Stimulated activated CD4-positive, alpha-beta T cell treated with anti-CD3 and anti-CD28 coated beads, Interleukin-12 subunit alpha, Interleukin-12 subunit beta, amount 100 ng/mL, for 4 hours (primary cell): ENCODE results near the gene IGIP.

Experiments
- DNase-seq: peaks from one replicate; pipeline ENCODE4 v3.0.0-alpha.2; 2020

IGIP gene

DNA sequence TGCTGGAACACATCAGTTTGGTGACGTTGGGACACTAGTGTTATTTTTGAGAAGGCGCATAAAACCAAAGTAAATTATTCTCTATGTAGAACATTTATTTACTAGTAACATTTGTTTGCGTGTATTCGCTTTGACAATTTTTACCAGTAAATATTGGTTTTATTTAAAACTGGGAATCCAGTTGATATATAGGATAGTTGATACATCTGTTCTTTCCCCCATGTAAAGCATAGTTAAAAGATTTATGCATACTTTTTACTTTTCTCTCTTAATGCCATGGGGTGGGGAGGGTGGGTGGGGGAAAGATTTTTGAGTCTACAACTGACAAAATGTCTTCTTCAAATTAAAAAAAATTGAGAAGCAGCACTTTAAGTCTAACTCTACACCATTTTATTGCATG is at the start of gene IGIP:
Gene IGIP (plus strand): TSS at position 301 of the 400 bp plus-strand sequence. CDS start 2,540 bp downstream, outside the sequence.
- DNase-seq, result no peak

DNA sequence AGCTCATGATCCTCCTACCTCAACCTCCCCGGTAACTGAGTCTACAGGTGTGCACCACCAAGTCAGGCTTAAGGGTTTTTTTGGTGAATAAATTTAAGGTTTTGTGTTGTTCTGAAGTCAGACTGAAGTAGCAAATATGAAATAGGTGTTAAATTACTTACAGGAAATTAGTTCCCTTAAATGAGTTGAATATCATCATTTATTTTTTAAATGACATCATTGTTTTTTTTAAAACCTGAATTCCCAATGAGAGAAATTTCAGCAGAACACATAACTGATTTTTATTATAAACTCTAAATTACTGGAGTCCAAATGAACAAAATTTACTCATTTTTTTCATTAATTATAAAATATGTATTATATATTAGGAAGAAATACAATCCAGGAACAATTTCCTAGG is 49.6 kb upstream of the IGIP start:
- DNase-seq, result no peak

DNA sequence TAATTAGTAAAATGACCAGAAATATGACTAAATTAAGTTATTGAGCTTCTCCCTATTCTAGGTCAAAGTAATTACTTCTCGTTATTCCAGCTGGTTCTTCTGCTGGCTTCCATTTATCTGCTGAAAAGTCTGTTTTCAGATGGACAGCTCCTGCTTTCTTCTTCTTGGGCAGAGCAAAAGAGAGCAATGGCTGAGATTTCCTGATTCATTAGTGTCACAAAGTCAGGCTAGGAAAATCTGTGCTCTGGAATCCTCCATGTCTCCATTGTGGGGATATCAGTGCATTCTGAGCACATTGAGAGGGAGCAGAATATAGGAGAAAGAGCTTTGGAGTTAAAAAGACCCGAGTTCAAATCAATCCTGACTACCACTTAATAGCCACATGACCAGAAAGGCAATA is 48.9 kb upstream of the IGIP start:
- no peak for DNase-seq

DNA sequence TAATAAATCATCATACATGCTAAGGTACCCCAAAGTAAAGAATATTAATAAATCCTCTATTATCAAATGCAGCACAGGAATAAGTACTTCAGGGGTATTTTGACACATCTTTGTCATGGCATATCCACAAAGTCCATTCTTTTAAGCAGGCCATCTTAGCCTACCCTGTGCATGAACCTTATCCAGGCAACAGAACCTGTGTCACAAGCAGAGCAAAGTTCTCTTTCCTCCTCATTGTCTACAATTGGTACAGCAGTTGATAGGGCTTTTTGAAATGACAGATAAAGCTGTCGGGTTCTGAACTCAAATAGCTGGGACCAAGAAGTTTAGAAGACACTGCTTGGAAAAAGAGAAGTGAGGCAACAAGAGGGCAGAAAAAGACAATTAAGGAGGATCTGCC is 42.6 kb upstream of the IGIP start:
- no peak for DNase-seq

DNA sequence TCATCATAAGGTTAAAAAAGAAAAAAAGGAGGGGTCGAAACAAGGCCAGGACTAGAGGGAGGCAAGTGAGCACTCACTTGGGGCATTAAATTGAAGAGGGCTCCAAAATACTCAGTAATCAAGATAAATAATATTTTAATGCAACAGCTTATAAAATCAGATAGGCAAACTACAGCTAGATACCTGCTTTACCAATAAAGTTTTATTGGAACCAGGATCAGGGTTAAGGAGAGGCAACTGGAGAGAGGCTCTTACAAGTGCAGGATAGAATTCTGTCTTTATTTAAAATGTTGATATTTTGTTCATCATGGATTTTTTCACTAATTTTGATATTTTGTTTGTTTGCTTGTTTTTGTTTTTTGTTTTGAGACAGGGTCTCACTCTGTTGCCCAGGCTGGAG is 42.1 kb upstream of the IGIP start:
- no peak for DNase-seq

DNA sequence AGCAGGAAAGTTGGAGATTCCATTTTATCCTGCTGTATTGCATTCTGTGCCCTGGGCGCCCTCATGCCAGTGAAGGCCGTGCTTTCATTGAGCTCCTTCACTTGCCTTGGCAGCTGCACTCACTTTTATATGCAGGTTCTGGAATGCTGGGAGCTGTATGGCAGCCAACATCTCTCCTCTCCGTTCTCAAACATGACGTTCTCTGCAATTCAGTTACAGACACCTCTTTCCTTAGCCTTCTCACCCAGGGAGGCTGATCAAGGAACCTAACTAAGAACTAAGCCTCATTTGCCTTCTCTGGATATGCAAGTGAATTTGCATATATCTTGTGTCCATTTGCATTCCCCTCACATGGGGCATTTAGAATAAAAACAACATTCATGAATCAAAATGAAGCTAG is 41.2 kb upstream of the IGIP start:
- DNase-seq, result no peak

DNA sequence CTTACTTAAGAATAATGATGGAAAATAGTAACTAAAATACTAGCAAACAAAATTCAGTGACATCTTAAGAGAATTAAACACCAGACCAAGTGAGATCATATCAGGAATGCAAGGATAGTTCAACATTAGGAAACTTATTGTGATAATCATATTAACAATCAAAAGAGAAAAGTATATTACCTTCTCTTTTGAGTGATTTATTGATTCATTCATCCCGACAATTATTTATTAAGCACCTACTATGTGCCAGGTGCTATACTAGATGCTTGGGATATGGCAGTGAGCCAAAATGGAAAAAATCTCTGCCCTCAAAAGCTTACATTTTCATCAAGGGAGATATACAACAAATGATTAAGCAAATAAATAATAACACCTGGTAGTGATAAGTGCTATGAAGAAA is 35.5 kb upstream of the IGIP start:
- DNase-seq, result no peak

DNA sequence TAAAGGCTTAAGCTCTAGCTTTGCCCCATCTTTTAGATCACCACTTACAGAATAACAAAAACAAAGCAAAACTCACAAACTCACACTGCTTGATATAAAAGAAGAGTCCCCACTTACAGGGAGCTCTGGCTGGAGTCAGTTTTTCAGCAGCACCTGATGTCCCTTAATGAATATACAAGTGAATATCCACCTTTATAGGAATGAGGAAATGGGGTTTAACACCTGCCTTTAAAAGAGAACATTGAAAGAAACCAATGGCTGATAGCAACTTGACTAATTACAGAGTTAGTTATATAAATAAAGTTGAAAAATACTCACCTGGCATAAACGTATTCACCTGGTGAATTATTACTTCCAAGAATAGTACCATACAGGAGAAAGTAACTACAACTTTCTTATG is 32.6 kb upstream of the IGIP start:
- DNase-seq, result no peak

DNA sequence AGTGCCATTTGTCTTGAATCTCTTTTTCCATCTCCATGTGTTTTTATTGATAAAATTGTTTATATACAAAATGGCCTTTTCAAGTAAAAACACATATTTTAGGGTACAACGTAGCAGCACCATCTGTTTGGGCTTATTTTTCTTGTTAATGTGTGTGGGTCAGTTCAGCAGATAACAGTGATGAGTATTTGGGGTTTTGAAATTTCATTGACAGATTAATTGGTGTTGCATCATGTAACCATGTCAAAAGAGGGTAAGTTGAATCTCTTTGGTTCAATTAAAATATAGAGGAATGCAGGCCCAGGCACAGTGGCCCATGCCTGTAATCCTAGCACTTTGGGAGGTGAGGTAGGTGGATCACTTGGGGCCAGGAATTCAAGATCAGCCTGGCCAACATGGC is 31.9 kb upstream of the IGIP start:
- no peak for DNase-seq

DNA sequence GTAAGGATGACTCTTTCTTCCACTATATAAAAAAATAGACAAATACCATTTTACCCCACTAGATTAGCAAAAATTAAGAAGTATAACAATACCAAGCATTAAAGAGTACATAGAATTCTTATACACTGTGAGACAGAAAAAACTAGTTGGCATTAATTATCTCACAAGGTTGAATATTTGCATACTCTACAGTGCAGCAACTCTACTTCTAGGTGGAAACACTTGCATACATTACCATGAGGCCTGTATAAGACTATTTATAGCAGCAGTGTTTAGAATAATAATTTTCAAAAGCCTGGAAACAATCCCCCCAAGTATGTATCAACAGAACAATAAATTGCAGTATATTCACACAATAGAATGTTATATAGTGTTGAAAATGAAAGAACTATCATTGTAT is 30.8 kb upstream of the IGIP start:
- DNase-seq, result no peak

DNA sequence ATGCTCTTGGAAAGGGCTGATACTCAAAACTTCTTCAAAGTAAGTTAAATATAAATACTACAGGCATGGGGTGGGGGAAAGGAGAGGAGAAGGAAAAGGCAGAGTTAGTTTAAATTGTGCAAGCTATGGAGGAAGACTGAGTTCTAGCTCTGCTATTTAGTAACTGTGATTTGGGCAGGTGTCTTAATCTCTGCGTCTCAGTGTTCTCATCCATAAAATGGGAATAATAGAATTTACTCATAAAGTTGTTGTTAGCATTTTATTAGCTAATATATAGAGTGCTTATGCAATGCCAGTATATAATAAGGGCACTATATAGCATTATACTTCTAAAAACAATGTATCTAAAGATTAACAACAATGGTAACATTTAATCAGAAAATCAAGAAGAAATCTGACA is 24.6 kb upstream of the IGIP start:
- no peak for DNase-seq

DNA sequence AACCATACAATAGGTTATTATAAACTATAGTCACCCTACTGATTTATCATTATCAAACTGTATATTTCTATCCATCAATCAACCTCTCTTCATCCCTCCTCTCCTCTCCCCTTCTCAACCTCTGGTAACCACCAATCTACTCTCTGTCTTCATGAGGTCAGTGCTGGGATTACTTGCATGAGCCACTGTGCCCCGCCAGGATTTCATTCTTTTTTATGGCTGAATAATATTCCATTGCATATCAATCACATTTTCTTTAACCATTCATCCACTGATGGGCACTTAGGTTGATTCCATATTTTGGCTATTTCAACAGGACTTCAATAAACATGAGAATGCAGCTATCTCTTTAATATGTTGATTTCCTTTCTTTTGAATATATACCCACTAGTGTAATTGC is 22.6 kb upstream of the IGIP start:
- no peak for DNase-seq

DNA sequence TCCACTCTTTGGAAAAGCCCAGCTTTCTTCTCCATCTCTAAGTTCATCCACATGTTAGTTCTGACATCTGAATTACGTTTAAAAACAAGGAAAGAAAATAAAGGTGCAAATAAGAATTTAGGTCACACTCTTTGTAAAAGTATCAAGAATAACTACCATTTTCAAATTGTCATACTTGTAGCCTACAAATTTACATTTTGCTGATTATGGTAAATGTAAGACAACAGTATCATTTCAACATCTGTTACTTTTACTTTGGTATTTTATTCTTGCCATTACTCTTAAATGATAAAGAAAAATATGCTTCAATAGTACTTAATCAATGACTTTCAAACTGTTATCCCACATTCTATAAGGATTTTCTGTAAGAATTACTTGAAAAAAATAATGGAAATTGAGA is 21.6 kb upstream of the IGIP start:
- DNase-seq, result no peak

DNA sequence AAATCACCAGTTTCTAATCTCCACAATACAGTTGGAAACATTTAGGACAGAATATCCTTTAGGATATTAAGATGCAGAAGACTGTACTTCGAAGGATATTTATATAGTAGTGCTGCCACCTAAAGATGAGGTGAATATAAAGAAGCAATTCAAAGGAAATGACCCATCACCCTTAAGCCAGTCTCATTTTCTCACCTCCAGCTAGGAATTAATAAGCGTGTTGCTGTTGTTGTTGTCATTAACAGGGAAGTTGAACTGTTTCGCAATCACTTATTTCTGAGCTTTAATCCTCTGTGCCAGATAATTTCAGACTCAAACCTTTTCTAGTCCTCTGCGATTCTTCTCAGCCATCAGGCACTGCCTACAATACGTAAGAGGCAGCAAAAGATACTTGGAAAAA is 19.6 kb upstream of the IGIP start:
- no peak for DNase-seq

DNA sequence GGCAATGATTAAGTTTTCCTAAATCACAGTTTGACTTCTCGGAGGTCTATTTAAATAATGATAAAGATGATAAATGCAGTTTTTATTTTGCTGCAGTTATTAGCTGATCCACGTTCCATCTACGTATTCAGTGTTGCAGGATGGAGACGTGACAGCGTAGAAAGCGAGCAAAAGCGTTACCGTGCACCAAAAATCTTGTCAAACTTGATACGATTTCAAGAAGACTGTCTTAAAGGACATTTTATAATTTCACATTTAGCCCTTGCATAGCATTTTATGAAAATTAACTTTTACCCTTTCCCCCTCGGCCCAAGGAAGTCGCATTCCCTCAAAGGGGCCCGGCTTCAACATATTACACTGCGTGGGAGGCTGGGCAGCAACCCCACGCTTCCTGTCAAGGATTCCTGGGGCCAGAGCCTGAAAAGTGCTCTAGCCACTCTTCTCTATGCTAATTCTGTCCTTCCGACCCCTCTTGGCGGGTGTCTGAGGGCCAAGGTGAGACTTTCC is 18.9 kb upstream of the IGIP start:
- no peak for DNase-seq

DNA sequence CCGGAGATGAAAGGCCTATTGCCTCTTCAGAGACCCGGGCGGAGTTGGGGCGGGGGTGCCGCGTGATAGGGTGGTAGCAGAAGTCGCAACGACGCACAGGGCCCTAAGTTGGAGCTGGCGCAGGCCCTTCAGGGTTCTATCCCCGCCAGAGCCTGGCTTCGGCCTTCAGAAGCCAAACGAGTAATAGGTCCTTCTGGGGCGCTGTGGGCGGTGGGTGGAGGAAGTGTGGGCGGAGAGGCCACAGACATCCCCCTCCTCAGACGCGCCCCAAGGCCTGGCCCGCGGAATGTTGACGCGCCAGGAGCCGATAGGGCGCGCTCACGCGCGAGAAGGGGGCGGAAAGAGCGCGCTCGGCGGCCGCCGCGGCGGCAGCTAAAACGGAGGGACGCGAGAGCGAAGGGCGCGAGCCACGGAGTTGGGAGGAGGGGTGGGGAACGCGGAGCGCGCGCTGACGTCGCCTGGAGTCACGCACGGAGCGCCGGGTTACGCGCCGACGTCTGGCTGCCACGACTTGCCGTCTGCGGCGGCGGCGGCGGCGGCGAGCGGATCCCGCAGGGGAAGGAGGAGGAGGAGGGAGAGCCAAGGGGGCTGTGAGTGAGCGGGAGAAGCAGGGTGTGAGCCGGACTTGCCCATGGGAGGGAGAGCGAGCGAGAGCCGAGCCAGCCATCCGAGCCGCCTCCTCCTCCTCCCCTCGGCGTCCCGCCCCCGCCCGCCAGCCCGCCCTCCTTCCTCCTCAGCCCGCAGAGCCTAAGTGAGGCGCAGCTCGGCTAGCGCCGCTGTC is 18.2 kb upstream of the IGIP start:
- peak; percentile 88 for DNase-seq

DNA sequence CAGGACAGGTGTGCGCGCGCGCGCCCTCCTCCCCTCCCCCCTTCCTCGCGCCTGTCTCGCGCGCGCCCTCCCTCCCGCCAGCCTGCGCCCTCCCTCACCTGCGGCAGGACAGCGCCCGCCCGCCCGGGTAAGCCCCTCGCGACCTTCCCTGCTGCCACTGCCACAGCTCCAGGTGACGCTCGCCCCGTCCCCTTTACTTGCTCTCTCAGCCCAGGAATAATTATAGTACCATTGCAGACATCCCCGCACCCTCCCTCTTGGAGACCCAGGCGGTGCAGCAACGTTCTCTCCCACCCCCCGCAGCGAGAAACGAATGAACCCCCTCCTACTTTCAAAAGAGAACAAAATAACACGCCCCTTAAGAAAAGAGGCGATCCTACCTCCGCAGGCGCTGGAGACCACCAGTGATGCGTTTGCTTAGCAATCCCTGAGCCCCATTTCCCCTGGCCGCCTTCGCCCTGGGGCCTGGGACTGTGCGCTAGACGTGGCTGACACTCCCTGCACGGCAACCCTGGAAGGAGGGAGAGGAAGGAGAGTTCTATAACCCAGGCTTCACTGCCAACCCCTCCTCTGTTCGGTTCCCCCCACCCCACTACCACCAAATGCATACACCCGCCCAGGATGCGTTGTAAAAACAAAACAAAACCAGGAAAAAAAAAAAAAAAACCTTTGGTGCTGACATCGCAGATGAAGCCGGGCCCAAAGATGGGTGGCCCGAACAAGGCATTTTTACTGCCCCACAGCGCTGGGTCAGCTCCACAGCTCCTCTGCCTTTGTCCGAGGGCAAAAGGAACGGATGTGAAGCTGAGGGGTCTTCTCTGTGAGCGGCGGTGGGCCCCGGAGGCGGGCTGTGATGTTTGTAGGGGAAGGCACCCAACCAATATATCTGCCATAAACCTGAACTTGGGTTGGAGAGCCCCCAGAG is 17.4 kb upstream of the IGIP start:
- DNase-seq, result no peak

DNA sequence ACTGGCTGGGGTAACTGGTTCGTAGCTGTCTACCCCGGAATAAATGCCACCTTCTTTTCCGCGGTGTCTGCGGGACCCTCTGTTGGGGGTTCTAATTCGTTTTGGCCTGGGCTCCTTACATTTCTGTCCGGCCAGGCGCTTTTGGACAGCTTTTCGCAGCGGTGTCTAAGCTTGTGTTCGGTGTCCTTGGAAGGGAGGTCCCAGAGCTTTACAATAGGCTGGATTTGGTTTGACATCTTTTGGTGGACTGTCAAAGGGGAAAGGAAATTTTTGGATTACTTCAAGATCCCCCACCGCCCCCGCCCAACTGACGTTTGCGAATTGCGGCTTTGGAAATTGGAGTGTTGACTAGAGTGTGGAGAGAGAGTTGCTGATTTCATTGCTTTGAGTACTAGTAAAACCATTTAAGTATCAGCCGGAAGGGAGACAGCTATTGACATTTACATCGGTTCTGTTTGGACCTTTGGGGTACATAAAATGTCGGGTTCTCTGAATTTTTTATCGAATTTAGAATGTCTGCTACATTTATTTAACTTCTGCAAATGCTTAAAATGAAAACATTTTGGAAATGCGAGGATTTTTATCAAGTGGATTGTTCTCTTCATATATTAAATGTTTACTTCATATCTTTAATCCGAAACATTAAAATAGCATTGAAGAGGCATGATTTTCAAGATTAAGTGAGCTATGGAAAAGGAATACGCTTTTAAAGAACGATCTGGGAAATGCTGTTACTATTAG is 16.5 kb upstream of the IGIP start:
- DNase-seq, result no peak

DNA sequence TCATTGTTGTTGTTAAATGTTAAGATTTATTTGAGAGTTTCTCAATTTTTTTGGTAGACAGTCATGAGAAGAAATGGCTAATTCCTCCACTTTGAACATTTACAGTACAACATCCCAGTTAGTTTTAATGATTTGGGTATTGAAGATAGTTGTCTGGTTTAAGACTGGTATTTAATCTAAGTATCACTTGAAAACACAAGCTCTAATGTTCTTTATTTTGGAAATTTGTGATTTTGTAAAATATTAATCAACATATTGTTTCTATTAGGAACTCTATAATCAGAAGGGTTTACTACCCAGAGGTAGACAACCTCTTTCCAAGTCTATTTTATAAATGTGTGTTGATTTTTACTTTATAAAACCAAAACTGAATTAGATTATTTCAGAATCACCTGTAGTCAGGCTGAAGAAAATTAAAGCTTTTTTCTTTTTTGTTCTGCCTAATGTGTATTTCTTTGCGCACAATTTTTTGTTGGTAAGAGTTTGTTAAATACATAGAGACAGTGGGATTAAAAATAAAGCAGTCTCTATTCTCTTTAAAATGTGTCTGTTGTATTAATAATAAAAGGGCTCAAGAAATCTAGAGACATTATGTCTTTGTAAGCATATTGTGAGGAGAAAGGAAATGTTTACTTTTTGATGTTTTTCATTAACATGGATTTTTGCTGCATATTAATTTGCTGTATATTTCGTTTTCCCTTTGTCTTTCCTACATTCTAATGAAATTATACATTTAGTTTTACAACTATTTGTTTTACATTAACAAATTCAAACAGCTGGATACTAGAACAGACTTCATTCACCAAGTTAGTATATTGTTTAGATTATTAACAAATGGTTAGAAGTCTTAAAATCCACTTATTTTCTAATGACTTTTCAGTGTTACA is 15.7 kb upstream of the IGIP start:
- DNase-seq, result no peak

DNA sequence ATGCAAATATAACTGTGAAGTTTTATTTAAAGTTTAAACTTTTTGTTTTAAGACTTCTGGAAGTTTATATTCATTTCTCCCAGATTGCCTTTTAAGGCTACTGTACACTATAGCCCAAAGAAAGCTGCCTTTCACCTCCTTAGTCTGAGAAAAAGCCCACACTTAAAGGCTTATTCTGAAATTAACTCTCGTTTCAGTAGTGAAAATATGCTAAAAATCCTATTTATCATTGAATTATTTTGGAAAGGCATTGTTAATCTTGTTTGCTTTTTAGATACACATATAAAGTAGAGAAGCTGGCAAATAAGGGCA is 15.1 kb upstream of the IGIP start:
- DNase-seq, result no peak

DNA sequence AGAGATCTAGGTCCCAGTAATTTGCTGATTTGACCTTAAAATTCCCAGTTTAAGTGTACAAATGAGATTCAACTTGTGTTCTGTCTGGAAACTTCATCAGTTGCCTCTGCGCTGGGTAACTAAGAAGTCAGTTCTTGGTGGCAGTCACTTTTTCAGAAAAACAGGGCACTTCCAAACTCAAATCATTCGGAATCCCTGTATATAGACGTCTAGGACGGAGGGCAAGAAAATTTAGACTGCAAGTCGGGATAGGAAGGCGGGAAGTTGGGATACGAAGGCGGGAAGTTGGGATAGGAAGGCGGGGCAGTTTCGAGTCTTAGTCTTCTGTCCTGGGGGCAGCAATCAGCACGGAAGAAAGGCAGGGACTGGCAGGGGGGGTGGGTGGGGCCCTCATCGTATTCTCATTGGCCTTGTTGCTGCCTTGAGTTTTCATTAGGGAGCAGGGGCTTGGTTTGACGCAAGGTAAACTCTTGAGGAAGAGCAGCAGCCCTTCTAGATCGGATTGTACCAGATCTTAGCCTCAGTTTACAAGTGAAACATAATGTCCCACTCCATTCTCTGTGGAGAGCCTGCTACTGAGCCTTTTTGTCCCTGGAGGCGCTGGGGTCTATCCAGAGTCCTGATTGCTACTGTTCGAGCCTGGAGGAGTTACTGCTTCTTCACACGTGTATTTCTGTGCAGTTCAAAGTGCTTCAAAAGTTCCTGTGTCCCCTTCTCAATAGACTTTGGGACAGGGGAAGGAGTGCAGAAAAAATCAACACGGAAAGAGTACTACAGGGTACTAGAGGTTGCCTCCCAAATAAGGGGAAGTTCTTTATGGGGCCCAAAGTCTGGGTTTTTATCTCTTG is 14.5 kb upstream of the IGIP start:
- DNase-seq, result no peak
